GM19025 (cell line): ENCODE data around the gene STAT1.
A peak's percentile ranks its signal among the peaks of the same experiment; 100 is the strongest.
"Not testable (repeated sequence)": the region's sequence is repeated elsewhere in the genome, so short reads cannot be mapped to it uniquely, and the experiment has no call there.

Experiments
- ATAC-seq: cut with Tn5 transposase; IDR thresholded peaks from one replicate; pipeline ENCODE4 v1.9.1; 2021; ENCODE audit warnings: mild to moderate bottlenecking, low read depth, moderate library complexity; ENCODE audit not compliant: unreplicated experiment

Gene STAT1

GRCh38 chr2:191009541-191010374 lies 4.2 kb downstream of the STAT1 start:
- no peak for ATAC-seq

GRCh38 chr2:191008286-191008685 lies 5.7 kb downstream of the STAT1 start:
- ATAC-seq, result no peak

GRCh38 chr2:191006997-191007783 lies 6.8 kb downstream of the STAT1 start:
- ATAC-seq, result no peak

GRCh38 chr2:191006297-191006696 lies 7.7 kb downstream of the STAT1 start:
- no peak for ATAC-seq

- ATAC-seq, result no peak
Observed at GRCh38 chr2:191003405-191004309, 10.3 kb downstream of the STAT1 start.

DNA sequence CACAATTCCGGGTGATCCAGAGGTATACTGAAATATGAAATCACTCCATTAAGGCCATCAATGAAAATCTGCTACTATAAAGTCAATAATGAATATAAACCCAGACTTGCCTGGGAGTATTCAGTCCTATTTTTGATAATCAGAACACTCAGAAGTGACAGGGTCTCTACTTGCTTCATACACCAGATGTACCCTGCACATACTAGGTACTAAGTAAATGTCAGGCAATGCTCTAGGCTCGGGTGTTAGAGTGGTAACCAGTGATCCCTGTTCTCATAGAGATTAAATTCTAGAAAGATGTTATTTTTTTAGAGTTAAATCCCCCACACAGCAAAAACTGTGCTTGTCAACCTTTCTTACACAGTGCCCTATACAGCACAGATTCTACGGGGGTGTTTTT lies 12.3 kb downstream of the STAT1 start:
- no peak for ATAC-seq

GRCh38 chr2:191001032-191001431 lies 12.9 kb downstream of the STAT1 start:
- no peak for ATAC-seq

- no peak for ATAC-seq
Observed at GRCh38 chr2:190999949-191000665, 13.9 kb downstream of the STAT1 start.

DNA sequence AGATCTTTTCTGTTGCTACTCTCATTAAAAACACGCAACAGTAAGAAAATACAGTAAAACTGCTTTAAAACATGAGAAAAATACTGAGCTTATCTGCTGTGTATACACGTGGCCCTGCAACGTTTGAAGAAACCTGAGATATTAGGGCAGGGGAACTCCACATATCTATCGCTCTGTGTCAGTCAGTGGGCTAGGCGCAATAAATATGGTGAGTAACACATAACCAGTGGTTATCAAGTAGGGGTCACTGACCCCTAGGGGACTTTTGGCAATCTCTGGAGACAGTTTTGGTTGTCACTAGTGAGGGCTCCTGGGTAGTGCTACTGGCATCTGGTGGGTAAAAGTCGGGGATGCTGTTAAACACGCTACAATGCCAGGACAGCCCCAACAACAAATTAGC lies 14.9 kb downstream of the STAT1 start:
- ATAC-seq, result peak; percentile 29

DNA sequence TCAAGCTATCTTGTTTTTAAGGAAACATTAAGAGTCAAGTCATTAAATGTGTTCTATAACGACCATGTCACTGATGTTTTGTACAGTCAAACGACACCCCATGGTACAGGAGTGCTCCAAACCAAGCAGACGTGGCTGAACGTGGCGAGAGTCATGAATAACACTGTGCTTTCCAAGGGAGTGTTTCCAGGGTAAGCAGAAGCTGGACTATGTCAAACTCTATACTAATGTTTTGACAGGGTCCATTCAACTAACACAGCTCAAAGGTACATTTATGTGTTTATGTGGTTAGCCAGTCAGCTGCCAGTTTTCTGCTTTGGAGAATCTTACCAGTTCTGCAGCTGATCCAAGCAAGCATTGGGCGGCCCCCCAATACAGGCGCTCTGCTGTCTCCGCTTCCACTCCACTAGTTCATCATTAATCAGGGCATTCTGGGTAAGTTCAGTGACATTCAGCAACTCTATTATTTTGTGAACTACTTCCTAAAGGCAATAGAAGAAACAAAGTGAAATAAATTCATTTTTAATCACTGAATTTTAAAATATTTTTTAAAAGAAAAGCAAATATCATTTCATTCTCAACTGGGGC lies 16.4 kb downstream of the STAT1 start:
- no peak for ATAC-seq

DNA sequence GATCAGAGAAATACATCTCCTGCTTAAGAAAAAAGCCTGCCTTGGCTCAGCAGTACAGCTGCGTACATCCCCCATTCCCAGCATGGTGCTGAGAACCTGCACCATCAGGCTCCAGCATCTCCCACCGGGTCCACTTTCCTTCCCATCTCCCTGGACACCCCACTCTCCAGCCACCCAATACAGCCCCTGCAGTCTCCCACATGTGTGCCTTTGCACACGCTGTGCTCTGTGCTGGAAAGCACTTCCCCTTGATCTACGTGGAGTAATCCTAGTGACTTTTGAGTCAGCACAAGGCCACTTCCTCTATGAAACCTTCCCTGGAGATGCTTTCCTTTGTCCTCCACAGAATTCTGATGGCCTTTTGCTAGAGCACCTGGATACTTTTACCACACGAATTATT lies 17.0 kb downstream of the STAT1 start:
- ATAC-seq, result no peak

GRCh38 chr2:190996338-190996946 lies 17.5 kb downstream of the STAT1 start:
- ATAC-seq, result no peak

DNA sequence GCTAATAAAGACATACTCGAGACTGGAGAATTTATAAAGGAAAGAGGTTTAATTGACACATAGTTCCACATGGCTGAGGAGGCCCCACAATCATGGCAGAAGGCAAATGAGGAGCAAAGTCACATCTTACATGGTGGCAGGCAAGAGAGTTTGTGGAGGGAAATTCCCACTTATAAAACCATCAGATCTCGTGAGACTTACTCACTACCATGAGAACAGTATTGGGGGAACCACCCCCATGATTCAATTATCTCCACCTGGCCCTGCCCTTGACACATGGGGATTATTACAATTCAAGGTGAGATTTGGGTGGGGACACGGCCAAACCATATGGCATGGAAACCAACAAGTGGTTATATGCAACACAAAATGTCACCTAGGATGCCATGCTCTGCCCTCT lies 18.7 kb downstream of the STAT1 start:
- ATAC-seq, result not testable (repeated sequence)

DNA sequence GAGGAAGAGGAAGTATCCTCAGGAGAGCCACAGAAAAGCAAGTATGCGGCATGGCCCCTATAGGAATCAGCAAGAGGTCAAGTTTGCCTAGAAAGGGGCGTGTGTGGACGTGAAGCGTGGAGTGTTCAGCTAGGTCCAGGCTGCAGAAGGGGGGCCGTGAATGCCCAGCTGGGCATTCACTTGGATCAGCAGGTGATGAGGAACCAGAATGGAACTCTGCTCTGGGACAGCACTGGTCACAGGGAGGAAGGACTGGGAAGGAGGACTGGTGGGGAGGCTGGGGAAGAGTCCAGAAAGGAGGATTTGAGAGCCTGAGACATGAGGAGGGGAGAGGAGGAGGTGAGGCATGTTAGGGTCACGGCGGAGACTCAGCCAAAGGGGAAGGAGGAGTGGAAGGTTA lies 19.8 kb downstream of the STAT1 start:
- no peak for ATAC-seq

- no peak for ATAC-seq
Observed at GRCh38 chr2:190993292-190993643, 20.7 kb downstream of the STAT1 start.

- ATAC-seq, result no peak
Observed at GRCh38 chr2:190990132-190990531, 23.8 kb downstream of the STAT1 start.

DNA sequence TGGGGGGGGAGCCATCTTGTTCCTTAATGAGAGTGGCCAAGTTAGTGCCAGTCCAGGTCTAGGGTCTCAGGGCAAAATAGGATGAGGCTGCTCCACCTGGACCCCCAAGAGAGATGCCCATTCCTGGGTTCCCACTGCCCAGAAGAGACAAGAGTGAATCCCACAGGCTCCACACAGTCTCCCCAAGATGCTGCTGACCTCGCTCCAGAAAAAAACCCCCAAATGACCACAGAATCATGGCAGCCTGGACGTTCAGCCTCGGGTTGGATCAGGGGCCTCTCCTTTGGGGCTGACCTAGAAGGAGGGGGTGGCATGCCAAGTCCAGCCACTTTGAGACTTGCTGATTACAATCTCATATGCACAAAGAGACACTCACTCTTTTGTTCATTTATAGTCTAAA lies 25.1 kb downstream of the STAT1 start:
- ATAC-seq, result no peak

GRCh38 chr2:190987938-190988337 lies 26.0 kb downstream of the STAT1 start:
- no peak for ATAC-seq

DNA sequence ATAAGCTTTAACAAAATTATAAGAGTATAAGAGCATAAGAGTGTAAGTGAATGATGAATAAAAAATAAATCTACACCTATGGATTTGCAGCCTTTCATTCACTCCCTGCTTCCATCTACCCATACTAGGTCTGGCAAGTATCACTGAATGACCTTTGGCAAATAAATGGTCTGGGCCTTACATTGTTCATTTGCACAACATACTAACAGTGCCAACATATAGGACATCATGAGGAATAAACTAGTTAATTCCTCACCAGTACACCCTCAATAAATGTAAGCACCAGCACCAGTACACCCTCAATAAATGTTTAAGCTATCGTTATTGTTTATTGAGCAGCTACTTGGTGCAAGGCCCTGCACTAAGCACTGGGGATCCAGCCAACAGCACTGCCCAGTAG lies 26.9 kb downstream of the STAT1 start:
- no peak for ATAC-seq
